Measurements from ENCODE around the gene MYO5A. TPM values are rescaled to one million over a fixed set of nuclear protein-coding genes. Genes with fewer than 3 reads are reported as not detected.

MYO5A gene
- total and polyA plus RNA-seq, 2 donors (not counting 3 experiments of a cell fraction or from before 2014, with no cell fraction given) = 31.9 to 91.9 TPM

DNA sequence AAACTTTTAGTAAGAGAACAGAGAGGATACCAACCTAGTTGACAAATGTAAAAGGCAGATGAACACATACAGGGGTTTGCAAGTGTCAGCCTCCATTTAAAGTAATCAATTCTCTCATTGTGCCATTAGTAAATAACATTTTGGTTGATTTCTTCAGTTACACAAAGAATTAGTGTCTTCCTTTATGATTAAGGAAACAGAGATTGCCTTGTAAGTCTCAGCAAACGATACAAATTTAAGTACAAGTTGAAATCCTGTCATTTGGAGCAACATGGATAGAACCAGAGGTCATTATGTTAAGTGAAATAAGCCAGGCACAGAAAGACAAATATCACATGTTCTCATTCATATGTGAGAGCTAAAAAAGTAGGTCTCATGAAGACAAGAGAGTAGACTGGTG, 26.1 kb downstream of the MYO5A start:
- no peaks in the 10 kb centered on the region for H3K27me3 ChIP-seq (ENCODE audit: control insufficient read depth in 2 of 2, insufficient read depth in 2 of 2, low read length in 2 of 2)
- no peak overlapping the region for H2AFZ ChIP-seq (ENCODE audit: low read depth, low read length)
- no peaks in the 10 kb centered on the region for H3K36me3 ChIP-seq (ENCODE audit: control insufficient read depth in 2 of 2, extremely low read depth in 1 of 2, insufficient read depth in 2 of 2, low read length in 2 of 2)
- intact Hi-C loops (cut with micrococcal nuclease) (no loop called here), dilution Hi-C loops (cut with MboI; ENCODE audit: extremely low pct_ligation_motif_present, low sequenced_read_pairs) (no loop called here)
- peaks cover 12% of the 10 kb centered on the region for H3K4me1 ChIP-seq (ENCODE audit: control insufficient read depth, extremely low read depth, insufficient read depth, low read length)
- no peak overlapping the region for H3K9ac ChIP-seq (replicated peaks; ENCODE audit: extremely low read depth, insufficient read depth, low read length)
- peaks cover 80% of the 10 kb centered on the region for H3K79me2 ChIP-seq (ENCODE audit: control insufficient read depth, insufficient read depth, low read length)
- POLR2A ChIA-PET = no interaction called here
- no peak for DNase-seq (ENCODE audit: low read depth, low spot score)
- CTCF ChIA-PET = no interaction called here
- no peak for TF ChIP-seq EZH2 (IDR thresholded peaks at IDR 0.05; ENCODE audit: borderline replicate concordance, low read depth, low read length, severe bottlenecking)
- TF ChIP-seq GATA2 (IDR thresholded peaks at IDR 0.05; ENCODE audit: insufficient read depth, insufficient read length, low read depth, low read length) = no peak
- H3K4me2 ChIP-seq (ENCODE audit: insufficient read depth, low read length) = no peak overlapping the region
- no TSS peak for BruUV-seq (replicated peaks)
- no peak for FAIRE-seq
- H3K27ac ChIP-seq (ENCODE audit: insufficient read depth, low read depth, low read length) = no peak overlapping the region
- H3K9me1 ChIP-seq (replicated peaks; ENCODE audit: control insufficient read depth, extremely low read depth, insufficient read depth, low read length) = peaks cover 2% of the 10 kb centered on the region
- no peak overlapping the region for H3K4me3 ChIP-seq (replicated peaks in 1 of 3; ENCODE audit: insufficient read depth in 1 of 3, low read depth in 1 of 3, low read length in 3 of 3)
- H4K20me1 ChIP-seq (replicated peaks; ENCODE audit: control insufficient read depth, extremely low read depth, insufficient read depth, low read length) = peaks cover 3% of the 10 kb centered on the region
- H3K9me3 ChIP-seq (replicated peaks; ENCODE audit: control insufficient read depth, insufficient read depth, low read length) = no peaks in the 10 kb centered on the region

DNA sequence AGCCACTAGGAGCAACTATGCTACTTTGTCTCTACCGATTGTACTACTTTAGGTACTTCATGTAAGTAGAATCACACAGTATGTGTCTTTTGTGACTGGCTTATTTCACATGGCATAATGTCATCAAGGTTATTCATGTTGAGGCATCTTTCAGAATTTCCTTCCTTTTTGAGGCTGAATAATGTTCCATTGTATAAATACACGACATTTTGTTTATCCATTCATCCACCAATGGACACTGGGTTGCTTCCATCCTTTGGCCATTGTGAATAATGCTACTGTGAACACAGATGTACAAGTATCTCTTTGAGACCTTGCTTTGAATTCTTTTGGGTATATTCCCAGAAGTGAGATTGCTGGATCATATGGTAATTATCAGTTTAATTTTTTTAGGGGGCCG, 29.2 kb downstream of the MYO5A start:
- dilution Hi-C loops (cut with MboI; ENCODE audit: extremely low pct_ligation_motif_present, low sequenced_read_pairs) = no loop called here
- no peaks in the 10 kb centered on the region for H3K9me3 ChIP-seq (replicated peaks; ENCODE audit: control insufficient read depth, insufficient read depth, low read length)
- ChIA-PET CTCF (interaction anchor here (0.6 to 1.2 kb wide), 4 partner anchors 8 to 12 kb away, joined by 3 to 4 read pairs (median 4); no protein-coding TSS in a partner anchor), POLR2A (no interaction called here)
- DNase-seq (ENCODE audit: low read depth, low spot score) = no peak
- no peak overlapping the region for H2AFZ ChIP-seq (ENCODE audit: low read depth, low read length)
- no peaks in the 10 kb centered on the region for H3K36me3 ChIP-seq (ENCODE audit: control insufficient read depth in 2 of 2, extremely low read depth in 1 of 2, insufficient read depth in 2 of 2, low read length in 2 of 2)
- no peak for TF ChIP-seq GATA2 (IDR thresholded peaks at IDR 0.05; ENCODE audit: insufficient read depth, insufficient read length, low read depth, low read length)
- TF ChIP-seq FOS (IDR thresholded peaks at IDR 0.05; ENCODE audit: borderline replicate concordance, insufficient read depth, low read length) = no peak
- no peak for TF ChIP-seq JUN (IDR thresholded peaks at IDR 0.05; ENCODE audit: borderline replicate concordance, insufficient read depth, insufficient read length, low read depth)
- TF ChIP-seq, protein P1, sequence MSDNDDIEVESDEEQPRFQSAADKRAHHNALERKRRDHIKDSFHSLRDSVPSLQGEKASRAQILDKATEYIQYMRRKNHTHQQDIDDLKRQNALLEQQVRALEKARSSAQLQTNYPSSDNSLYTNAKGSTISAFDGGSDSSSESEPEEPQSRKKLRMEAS (IDR thresholded peaks at IDR 0.05; ENCODE audit: insufficient read depth, insufficient read length) = no peak
- TF ChIP-seq POLR2AphosphoS5 (IDR thresholded peaks at IDR 0.05; ENCODE audit: insufficient read depth, low read depth, low read length) = no peak
- no peak for TF ChIP-seq EZH2 (IDR thresholded peaks at IDR 0.05; ENCODE audit: borderline replicate concordance, low read depth, low read length, severe bottlenecking)
- TF ChIP-seq, protein P2, sequence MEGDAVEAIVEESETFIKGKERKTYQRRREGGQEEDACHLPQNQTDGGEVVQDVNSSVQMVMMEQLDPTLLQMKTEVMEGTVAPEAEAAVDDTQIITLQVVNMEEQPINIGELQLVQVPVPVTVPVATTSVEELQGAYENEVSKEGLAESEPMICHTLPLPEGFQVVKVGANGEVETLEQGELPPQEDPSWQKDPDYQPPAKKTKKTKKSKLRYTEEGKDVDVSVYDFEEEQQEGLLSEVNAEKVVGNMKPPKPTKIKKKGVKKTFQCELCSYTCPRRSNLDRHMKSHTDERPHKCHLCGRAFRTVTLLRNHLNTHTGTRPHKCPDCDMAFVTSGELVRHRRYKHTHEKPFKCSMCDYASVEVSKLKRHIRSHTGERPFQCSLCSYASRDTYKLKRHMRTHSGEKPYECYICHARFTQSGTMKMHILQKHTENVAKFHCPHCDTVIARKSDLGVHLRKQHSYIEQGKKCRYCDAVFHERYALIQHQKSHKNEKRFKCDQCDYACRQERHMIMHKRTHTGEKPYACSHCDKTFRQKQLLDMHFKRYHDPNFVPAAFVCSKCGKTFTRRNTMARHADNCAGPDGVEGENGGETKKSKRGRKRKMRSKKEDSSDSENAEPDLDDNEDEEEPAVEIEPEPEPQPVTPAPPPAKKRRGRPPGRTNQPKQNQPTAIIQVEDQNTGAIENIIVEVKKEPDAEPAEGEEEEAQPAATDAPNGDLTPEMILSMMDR (IDR thresholded peaks at IDR 0.05; ENCODE audit: extremely low read depth in 1 of 2, insufficient read depth in 1 of 2, low read depth in 1 of 2, low read length in 2 of 2) = no peak
- no peak for TF ChIP-seq MYC (IDR thresholded peaks at IDR 0.05; ENCODE audit: low read depth, low read length)
- no peak for TF ChIP-seq POLR2A (IDR thresholded peaks at IDR 0.05; ENCODE audit: low read depth, low read length)
- H3K4me2 ChIP-seq (ENCODE audit: insufficient read depth, low read length) = no peak overlapping the region
- BruUV-seq (replicated peaks) = no TSS peak
- H3K27ac ChIP-seq (ENCODE audit: insufficient read depth, low read depth, low read length) = no peak overlapping the region
- H3K9me1 ChIP-seq (replicated peaks; ENCODE audit: control insufficient read depth, extremely low read depth, insufficient read depth, low read length) = peaks cover 2% of the 10 kb centered on the region
- no peak for FAIRE-seq
- peaks cover 33% of the 10 kb centered on the region for H3K4me1 ChIP-seq (ENCODE audit: control insufficient read depth, extremely low read depth, insufficient read depth, low read length)
- no peaks in the 10 kb centered on the region for H4K20me1 ChIP-seq (replicated peaks; ENCODE audit: control insufficient read depth, extremely low read depth, insufficient read depth, low read length)
- no peak overlapping the region for H3K4me3 ChIP-seq (replicated peaks in 1 of 3; ENCODE audit: insufficient read depth in 1 of 3, low read depth in 1 of 3, low read length in 3 of 3)
- H3K27me3 ChIP-seq (ENCODE audit: control insufficient read depth in 2 of 2, insufficient read depth in 2 of 2, low read length in 2 of 2) = no peaks in the 10 kb centered on the region
- peaks cover 77% of the 10 kb centered on the region for H3K79me2 ChIP-seq (ENCODE audit: control insufficient read depth, insufficient read depth, low read length)
- no peak overlapping the region for H3K9ac ChIP-seq (replicated peaks; ENCODE audit: extremely low read depth, insufficient read depth, low read length)
- intact Hi-C loops (cut with micrococcal nuclease) = loop anchor here (2.0 to 10.0 kb wide), 3 partner anchors 17 to 245 kb away; no protein-coding TSS in a partner anchor

Data from endothelial cell of umbilical vein (primary cell).